A549 treated with Mapracorat at 1 μM for 4 hours (cell line): ENCODE measurements around the gene SIK1. TPM values are rescaled to one million over a fixed set of nuclear protein-coding genes. Genes with fewer than 3 reads are reported as not detected.

Experiments used
- total RNA-seq: library from RNA; stranded (reverse); fragments of 200-300 nt; extraction: Qiagen RNA extraction; gene quantifications from 5 replicates; pipeline ENCODE4 v1.2.3, GENCODE V29; 2022

The SIK1 gene
- total RNA-seq: 12.1 to 19.5 TPM (median 16.2 TPM) in 5 replicates

GRCh38 chr21:43426404-43427241 lies at the start of gene SIK1:
Gene SIK1 (minus strand): TSS chr21:43427131. CDS start chr21:43426178, 953 bp downstream.

Other genes with a start within 250 kb of the SIK1 start
- gene HSF2BP, start 232.4 kb upstream of the SIK1 start, total RNA-seq: 1.7 to 2.7 TPM (median 1.9 TPM) in 5 replicates
- 36.4 to 39.8 TPM (median 37.3 TPM) in 5 replicates for gene RRP1B, start 232.4 kb upstream of the SIK1 start, total RNA-seq